ENCODE measurements around the gene PTPRF.

Gene PTPRF

DNA sequence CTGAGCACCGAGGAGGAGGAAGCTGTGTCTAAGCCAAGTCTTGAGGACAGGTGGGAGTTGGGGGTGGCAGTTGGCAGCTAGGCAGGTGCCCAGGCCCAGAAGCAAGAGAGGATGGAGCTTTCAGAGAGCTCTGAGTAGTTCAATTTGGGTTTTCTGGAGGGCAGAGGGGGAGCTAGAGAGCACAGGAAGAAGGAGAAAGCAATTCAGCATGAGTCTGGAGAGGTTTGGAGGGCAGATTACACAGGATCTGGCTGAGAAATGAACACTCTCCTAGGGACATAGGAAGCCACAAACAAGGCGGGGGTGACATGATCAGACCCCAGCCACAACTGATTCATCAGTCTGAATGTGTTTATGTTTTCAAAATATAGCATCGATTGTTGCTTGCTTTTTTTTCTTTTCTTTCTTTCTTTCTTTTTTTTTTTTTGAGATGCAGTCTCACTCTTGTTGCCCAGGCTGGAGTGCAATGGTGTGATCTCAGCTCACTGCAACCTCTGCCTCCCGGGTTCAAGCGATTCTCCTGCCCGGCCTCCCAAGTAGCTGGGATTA is 23.8 kb downstream of the PTPRF start:
- DNase-seq, result no peak

DNA sequence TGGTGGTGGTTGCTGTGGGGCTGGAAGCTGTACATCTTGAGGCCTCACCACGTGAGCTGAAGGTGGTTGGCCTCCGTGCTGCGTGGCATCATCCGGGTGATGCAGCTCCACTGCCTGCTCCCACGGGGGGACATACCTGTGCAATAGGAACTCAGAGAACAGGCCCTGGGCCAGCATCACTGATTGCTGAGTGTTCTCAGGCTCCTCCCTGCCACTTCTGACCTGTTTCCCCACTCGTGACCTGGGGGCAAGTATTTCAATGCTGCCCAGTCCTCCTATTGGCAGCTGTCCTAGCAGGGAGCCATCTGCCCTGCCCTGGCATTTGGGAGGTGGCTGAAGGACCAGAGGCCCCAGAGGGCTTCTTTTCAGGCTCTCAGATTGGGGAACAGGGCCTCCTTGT is 26.1 kb downstream of the PTPRF start:
- DNase-seq, result no peak

DNA sequence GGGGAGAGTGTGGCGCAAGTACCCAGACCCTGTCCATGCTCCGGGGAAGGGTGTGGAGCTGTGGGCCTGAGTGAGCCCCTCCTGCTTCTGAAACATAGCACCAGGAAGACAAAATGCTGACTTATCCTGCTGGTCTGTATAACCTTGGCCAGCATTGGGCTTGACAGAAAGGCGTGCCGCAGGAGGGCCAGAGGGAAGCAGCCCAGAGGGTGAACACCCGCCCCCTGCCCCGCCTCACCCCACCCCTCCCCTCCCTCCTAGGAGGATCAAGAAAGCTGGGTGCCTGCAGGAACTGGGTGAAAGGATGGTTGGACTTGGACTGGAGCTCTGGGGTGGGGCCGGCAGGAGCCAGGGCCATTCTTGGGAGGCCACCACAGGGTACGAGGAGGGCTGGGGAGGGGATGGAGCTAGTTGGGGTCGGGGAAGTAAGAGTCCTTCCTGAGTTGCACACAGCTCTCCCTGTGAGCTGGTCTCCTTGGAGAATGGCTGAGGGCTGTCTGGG is 27.1 kb downstream of the PTPRF start:
- DNase-seq, result no peak

DNA sequence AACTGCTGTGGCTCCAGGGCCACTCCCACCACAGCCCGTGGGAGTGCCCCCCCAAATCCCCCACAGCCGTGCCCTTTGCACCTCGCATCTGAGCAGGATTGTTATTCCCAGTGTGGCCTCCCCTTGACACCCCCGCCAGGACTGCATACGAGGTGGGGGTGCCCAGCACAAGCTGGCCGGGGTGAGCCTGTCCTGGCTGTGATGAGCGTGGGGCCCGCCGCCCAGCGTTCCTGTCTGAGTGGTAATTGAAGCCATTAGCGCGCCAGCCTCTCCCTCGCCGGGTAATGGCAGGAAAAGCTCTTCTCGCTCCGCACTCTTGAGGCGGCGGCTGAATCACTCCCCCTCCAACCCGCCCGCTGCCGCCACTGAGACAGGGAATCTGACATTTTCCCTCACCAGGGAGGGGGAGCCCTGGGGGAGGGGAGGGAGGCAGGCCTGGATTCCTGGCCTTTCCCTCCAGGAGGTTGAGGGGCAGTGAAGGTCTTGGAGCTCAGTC is 27.7 kb downstream of the PTPRF start:
- no peak for DNase-seq

DNA sequence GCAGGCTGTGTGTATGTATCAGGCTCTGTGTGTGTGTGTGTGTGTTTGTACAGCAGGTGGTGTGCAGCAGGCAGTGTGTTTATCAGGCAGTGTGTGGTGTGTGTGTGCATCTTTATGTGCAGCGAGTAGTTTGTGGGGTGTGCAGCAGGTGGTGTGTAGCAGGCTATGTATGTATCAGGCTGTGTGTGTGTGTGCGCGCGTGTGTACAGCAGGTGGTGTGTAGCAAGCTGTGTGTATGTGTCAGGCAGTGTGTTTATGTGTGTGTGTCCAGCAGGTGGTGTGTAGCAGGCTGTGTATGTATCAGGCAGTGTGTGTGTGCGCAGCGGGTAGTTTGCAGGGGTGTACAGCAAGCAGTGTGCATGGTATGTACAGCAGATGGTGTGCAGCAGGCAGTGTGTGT is 29.0 kb downstream of the PTPRF start:
- no peak for DNase-seq

DNA sequence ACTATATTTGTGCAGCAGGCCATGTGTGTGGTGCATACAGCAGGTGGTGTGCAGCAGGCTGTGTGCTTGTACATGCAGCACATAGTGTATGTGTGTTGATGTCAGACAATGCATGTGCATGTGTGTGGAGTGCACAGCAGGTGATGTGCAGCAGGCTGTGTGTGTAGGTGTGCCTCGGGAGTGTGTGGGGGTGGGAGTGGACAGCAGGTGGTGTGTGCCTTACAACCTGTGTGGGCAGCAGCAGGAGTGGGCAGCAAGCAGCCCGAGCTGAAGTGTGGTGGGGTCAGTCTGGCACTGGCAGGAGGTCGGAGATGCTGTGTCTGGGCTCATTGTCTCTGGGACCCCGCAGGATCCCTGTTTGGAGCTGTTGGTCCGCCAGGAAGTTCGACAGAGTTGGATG is 29.6 kb downstream of the PTPRF start:
- DNase-seq, result no peak

DNA sequence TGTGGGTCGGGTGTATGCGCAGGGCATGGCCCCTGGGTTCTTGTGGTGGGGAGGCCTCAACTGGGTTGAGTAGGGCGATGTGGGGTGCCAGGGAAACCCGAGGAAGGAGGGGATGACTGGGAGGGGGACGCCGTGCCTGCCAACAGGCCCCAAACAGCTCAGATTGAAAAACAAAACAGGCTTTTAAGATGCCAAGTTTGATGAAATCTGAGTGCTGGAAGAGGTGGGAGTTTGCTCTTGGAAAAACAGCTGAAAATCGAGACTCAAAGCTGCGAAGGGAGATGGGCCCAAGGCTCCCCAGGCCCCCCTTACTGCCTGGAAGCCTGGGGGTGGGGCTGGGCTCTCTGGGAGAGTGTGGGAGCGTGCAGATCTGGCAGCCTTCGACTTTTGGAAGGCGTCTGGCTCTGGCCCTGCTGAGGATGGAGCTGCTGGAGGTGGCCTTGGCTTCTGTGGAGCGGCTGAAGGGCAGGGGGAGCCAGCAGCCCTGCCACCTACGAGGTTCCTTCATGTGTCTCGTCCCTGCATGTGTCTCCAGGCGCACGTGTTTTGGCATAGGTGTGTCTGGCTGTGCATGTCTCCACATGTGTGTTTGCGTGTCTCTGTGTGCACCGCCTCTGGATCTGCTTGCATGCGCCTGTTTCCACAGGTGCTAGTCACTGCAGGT is 33.3 kb downstream of the PTPRF start:
- DNase-seq, result no peak

DNA sequence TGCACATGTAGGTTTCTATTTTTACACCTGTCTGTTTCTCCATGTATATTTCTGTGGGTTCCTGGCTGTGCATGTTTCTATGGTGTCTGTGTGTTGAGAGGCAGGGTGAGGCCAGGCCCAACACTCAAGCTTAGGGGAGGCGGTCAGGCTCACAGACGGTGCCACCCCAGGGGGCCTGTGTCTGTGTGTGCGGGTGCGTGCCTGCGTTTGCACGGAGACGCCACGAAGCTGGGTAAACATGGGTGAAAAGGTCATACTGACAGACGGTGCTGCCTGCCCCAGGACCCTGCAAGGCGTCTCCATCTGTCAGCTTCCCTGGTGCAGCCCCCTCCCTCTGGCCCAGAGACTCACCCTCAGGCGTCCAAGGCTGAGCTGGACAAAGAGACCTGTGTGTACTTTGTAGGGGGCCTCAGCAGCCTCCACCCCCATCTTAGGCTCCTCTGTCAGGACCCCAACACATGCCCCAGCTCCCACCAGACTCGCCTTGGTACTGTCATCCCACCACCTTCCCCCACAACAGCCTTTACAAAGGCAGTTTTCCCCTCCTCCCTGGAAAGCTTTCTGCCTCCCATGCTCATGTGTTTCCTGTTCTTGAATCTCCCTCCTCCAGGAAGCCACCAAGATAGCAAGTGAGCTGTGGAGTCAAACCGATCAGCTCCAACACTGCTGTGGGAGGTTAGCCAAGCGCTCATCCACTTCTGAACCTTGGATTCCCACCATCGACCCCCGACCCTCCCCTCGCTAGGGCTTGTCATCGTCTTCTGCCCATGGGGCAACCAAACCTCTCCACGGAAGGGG is 34.1 kb downstream of the PTPRF start:
- DNase-seq, result no peak

DNA sequence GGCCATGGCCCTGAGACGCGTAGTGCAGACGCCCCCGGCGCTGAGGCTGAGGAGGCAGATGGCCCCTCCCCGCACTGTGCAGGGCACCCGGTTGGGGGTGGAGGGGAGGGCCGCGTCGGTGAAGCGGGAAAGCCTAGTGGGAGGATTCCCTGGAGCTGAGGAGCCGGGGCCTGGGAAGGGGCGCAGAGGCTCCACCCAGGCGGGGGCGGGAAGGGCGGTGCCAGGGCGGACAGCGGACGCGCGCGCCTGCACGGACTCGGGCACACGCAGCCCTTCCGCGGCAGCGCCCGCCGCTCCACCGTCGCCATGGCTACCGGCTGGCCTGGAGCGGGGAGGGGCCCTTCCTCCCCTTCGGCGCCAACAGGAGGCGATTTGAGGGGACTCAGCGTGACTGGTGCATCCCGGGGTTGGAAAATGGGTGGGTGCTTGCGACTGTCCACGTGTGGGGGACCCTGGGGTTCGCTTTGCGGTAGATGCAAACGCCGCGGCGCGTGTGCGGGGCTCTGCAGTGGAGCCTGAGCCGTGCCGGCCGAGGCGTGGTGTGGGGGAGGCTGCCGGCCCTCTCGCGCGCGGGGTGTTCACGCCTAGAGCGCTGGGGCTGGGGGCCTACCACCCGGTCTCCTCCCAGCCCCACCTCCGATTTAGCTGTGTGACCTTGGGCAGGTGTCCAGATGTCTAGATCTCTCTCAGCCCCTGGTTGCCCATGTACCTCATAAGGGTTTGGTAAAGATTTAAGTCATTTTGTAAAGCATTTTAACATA is 35.1 kb downstream of the PTPRF start:
- DNase-seq, result no peak

DNA sequence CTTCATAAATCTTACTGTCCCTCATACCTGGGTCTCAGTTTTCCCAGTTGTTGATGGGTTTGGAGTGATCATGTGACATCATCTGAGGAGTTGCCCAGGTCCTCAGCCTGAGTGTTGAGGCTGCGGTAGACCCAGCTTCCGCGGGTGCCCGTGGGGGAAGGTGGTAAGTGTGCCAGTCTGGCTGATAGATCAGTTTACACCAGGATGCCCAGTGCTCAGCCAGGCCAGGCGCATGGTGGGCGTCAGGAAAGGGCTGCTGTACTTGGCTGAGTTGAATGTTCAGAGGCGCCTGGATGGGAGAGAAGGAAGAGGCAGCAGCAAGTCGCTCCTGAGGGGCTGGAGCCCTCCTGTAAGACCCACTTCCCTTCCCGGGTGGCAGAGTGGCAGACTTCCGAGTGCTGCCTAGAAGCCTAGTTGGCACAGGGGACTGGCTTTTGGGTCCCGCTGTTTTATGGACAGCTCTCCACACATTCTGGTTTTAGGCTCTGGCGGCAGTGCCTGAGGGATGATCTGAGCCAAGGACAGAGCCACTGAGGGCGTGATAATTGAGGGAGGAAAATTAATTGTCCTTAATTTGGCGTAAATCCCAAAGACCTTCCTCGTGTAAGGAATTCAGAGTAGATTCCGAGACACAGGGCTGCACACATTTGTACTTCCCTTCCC is 35.8 kb downstream of the PTPRF start:
- DNase-seq, result no peak

DNA sequence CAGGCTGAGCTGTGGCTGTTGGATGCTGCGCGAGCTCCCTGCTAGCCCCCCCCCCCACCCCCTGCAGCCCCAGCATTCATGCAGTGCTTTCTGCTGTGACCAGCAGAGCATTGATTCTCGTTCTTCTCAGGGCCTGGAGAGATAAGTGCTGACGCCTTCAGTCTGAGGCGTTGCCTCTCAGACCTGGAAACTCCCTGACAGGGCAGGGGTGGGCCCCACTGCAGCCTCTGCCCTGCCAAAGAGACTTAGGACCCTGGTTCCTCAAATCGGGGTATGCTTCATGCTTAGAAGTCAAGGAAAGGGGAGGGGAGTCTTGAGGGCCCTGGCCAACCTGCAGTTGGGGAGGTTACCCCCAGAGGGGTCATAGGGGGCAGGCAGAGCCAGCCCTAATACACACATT is 38.5 kb downstream of the PTPRF start:
- no peak for DNase-seq

DNA sequence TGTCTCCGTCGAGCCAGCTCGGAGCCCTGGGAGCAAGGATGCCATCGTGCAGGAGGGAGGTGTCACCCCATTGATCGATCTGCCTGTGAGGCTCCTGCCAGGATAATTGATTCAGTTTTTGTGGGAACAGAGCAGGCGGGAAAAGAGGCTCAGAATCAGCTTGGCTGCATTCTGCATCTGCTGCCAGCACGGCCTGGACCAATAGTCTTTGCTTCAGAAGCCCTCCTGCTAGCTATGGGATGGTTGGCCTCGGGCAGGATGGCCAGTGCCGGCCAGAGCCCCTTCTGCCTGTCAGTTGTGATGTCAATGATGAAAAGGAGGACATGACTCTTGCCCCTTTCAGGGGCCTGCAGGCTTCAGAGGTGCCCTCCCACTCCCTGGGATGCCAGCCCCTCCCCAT is 39.6 kb downstream of the PTPRF start:
- DNase-seq, result no peak

DNA sequence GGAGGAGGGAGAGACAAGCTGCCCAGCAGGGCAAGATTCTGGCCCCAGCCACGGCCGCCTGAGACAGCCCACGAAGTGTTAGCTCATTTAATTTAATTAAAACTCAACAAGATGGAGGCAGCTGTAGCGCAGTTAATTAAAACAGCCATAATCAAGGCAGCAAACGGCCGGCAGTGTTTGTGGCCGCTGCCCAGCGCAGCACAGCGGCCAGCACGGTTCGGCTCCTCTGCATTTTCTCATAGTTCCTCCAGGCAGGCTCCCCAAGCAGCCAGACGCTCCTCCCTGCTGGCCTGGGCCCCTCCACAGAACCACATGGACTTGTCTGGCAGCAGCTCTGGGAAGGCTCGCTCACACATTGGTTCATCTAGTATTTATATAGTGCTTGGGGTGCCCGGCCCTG is 40.0 kb downstream of the PTPRF start:
- no peak for DNase-seq

DNA sequence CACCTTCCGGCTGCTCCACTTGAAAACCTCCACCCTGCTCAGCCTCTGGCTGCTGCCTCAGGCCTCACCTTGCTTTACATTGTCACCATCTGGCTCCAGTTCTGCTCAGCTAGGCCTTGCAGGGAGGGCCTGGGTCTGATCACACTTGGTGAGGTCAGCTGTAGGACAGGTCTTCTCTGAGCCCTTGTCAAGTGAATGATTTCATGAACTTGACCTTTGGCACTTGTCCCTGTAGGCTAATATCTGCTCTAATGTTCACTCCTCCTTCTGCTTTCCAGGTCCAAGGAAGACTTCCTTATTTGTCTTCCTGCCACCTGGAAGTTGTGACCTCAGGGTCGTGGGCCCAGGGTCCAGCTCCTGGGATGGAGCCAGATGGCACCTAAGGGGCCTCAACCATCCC is 41.4 kb downstream of the PTPRF start:
- DNase-seq, result no peak

DNA sequence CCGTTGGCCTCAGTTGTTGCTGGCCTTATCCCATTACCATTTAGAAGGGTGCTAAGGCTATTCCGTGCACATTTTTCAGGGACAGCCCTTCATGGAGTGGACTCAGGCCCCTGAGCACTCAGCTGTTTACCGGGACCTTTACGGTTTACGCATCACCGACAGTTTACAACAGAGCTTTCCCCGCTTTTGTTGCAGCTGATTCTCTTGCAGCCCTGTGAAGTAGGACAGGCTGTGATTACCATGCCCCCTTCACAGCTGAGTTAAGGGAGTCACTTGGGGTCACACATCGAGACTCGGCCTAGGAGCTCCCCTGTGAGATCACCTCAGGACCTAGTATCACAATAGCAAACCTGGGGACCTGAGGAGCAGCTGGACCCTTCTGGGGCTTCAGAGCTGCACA is 41.9 kb downstream of the PTPRF start:
- no peak for DNase-seq

DNA sequence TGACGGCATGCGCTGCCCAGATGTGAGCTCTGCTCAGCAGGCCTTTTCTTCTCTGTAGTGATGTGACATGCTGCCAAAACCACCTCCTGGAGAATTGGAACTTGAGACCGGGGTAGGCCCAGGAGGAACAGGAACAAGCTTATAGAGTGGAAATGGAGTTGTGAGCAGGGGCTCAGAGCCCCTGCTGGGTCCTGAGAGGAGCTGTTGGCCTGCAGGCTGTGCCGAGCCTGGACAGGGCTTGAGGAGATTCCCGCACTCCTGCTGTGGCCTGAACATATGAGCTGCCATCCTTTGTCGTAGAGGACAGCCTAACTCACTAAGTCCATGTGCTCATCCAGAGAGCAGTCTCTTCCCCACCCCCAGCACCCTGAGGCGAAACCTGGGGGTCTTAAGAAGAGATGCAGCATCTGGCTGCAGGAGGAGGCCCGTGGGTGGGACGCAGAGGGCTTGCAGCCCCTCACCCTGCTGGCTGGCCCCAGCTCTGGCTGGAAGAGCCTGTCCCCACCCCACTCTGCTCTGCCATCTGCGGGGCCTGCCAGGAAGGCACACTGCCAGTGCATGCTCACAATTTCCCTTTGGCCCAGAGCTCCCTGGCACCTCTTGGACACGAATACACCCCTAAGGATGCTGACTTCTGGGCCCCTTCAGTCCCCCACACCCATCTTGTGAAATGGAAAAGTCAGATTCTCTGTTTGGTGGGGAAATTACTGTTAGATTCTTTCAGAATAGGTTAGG is 42.5 kb downstream of the PTPRF start:
- no peak for DNase-seq

DNA sequence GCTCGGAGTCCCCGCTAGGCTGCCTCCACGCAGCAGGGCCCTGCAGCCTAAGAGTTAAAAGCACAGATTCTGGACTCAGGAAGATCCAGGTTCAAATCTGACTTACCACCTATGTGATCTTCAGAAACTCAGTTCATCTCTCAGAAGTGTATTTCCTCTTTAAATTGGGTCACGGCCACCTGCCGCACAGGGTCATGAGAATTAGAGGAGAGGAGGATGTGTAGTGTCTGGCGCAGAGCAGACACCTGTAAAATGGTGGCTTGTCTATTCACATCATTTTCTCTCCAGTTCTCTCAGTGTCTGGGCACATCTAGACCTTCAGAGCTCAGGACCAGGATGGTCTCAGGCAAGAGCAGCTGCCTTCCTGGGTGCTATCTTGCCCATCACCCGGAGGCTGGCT is 45.8 kb downstream of the PTPRF start:
- DNase-seq, result no peak

DNA sequence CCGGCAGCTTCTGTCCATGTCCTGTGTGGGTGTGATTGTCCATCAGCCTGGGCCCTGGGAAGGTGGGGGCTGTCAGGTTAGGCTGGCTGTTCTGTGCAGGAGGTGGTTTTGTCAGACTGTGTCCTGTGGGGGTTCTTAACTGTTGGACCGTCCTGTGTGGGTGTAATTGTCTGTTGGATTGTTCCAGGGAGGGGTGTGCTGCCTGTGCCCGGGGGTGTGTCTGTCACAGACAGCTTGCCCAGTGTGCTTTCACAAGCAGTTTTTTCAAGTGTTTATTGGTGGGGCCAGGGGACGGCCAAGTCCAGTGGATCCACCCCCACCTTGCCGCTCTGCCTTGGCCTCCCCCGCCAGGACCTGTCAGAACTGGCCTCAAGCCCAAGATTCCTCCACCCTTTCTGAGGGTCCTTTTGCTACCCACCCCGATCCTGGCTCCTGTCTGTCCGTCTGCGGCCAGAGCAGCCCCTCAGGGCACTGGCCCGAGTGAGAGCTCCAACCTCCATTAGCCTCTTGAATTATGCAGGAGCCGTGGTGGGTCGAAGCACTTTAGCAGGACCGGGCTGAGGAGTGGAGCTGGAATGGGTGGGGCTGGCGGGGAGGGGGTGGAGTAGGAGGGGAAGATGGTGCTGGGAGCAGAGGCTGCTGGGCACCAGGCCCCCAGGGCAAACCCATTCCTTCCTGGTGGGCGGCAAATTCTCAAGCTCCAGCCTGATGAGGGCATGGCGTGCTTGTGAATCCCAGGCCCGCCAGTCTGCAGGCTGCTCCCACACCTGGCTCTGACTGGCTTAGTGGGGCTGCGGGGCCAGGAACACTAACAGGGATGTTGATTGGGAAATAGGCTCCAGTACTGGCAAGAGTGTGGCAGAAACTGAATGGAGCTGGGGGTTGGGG is 47.2 kb downstream of the PTPRF start:
- no peak for DNase-seq

DNA sequence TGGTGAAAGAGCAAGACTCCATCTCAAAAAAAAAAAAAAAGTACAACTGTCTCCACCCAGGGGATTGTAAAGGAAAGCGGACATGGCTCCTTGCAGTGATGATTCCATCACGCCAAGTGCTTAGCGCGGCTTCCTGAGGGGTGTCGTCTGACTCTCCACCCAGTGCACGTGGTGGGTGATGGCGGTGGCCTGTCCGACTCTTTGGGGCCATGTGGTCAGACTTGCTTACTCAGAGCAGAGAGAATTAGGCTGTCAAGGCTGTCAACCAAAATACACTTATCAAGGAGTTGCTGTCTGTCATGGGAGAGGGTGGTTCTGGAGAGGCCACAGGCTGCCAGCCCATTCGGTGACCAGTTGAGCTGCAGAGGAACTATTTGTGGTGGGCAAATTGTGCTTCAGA is 49.4 kb downstream of the PTPRF start:
- DNase-seq, result no peak

DNA sequence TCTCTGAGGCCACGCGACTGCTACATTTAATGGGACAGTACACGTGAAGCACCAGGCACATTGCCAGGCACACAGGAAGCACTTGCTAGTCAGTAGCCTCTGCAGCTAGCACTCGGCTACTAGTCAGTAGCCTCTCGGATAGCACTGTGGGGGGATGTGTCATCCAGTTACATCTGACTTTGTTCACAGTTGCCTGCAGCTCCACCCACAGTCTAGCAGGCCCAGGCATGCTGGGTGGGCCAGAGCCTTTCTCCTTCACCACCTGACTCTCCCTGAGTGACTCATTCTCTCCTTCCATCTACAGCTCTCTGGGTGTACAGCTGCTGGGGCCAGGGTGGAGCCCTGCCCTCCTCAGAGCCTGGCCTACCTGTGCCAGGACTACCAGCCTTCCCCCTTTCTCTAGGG is 51.5 kb downstream of the PTPRF start:
- DNase-seq, result no peak

DNA sequence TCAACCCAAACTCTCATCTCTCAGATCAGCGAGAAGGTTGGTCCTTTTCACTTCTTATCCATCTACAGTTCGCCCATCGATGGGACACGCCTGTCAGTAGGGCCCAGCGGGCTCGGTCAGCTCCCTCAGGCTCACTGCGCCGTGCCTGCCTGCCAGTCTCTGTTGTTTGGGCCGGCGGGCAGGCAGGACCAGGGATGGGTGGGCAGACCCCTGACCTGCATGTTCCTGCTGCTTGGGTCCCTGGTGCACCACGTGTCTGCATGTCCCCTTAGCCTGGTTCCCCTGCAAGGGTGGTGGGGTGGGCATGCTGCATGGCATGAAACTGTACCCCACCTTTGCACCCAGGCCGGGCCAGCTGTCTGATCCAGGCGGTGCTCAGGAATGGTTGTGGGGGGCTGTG is 52.4 kb downstream of the PTPRF start:
- no peak for DNase-seq

Data from activated CD4-positive, alpha-beta T cell treated with anti-CD3 and anti-CD28 coated beads, Interleukin-2, amount 50 U/mL, for 4 hours (primary cell).